Stromal cell of bone marrow (primary cell): Measurements from ENCODE around the gene EXOSC6.
"Not testable (repeated sequence)": the region's sequence is repeated elsewhere in the genome, so short reads cannot be mapped to it uniquely, and the experiment has no call there.

Experiments
- DNase-seq: peaks from one replicate; pipeline ENCODE4 v3.0.0-alpha.2; 2012; ENCODE audit warnings: low read depth

Gene EXOSC6

GRCh38 chr16:70254180-70254964 is 2.6 kb upstream of the EXOSC6 start:
- DNase-seq, result no peak

DNA sequence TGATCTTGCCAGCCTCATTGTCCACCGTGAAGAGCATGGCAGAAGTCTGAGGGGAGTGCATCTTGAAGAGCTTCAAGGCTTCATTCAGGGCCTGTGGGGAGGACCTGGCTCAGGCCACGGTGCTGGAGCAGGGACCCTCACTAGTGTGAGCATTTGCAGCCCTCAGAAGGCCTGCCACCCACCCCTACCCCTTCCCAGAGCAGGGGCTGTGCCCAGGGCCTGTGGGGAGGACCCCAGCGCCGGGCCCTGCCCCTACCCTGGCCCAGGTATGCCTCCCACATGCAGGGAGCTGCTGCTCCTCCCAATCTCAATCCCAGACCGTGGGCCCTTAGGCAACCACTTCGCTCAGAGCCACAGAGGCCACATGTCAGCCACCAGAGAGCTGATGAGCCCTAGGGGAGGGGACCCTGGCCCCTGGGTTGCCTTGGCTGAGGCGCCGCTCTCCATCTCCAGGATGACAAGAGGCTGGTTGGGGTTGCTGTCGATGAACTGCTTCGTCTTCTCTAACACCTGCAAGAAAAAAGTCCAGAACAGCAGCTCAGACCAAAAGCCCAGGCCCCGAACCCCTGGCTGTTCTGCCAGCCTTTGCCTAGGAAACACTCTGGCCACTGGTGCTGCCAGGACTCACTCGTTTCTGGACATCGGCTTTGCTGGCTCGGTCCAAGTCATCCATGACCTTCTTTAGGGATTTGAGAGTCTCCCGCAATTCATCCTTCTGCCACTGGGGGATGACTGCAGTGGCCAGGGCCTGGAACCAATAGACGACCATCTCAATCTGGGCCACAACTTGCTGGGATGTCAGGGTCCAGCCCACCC is 1.8 kb upstream of the EXOSC6 start:
- peak; percentile 12 for DNase-seq

DNA sequence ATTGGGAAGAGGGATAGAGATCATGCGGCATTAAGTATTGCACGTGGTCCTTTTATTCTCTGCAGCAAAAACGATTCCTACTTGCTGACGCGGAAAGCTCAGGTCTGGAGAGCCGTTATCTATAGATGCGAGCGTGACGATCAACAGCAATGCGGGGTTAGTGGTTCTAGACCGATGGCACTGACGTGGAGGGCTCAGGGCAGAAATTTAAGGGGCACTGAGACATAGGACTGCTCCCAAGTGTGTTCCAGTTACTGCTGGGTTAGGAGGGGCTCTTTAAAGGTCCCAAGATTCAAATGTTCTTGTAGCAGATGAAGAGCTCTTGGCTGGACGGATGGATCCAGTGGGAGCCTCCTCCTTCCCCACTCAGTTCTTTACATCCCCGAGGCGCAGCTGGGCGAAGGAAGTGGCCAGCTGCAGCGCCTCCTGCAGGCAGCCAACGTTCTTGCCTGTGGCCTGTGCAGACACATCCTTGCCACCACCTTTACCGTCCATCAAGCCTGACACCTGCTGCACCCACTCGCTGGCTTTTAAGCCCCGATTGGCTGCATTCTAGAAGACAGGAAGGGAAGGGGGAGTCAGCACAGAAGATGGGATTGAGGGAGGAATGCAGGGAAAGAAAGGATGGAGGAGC is 732 bp upstream of the EXOSC6 start:
- no peak for DNase-seq

DNA sequence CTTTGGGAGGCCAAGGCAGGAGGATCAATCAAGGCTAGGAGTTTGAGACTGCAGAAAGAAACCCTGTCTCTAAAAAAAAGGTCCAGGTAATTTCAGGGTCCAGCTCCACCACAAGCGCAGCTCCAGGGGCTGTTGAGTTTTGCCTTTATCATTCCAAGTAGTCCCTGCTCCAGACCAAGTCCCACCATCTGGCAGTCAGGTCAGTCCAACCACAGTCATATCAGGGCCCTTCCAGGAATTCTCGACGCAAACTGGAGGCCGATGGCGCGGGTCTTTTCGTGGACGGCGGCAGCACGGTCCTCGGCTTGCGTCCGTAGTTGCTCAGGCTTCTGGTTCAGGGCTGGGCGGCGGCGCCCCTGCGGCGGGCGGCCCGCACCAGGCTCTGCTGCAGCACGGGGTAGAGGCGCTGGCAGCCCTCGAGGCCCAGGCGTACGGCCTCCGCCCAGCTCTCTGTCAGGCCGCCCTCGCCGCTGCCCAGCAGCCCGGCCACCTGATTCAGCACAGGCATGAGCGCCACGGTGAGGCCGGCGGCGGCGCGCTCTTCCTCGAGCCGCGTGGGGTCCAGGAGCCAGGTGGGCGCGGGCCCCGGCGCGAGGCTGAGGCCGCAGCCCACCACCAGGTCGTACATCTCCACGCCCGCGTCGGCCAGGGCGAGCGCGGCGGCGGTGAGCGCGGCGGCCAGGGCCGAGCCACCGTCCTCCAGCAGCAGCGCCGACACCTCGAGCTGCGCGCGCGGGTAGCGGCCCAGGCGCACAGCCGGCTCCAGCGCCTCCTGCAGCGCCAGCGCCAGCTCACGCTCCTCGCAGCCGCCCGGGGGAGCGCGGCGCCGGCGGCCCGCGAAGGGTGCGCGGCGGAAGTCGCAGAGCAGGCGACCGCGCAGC is 752 bp downstream of the EXOSC6 start:
- DNase-seq, result peak; percentile 13

DNA sequence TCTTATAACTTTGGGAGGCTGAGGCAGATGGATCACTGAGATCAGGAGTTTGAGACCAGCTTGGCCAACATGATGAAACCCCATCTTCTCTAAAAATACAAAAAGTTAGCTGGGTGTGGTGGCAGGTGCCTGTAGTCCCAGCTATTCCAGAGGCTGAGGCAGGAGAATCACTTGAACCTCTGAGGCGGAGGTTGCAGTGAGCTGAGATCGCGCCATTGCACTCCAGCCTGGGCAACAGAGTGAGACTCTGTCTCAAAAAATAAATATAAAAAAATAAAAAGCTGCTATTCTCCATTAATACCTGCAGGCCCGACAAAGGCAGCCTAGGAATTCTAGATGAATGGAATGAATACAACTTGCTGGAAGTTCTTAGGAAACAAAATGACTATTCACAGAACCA is 2.0 kb downstream of the EXOSC6 start:
- not testable (repeated sequence) for DNase-seq

- not testable (repeated sequence) for DNase-seq
These were observed 13.0 kb downstream of the EXOSC6 start for GRCh38 chr16:70238773-70239172.

DNA sequence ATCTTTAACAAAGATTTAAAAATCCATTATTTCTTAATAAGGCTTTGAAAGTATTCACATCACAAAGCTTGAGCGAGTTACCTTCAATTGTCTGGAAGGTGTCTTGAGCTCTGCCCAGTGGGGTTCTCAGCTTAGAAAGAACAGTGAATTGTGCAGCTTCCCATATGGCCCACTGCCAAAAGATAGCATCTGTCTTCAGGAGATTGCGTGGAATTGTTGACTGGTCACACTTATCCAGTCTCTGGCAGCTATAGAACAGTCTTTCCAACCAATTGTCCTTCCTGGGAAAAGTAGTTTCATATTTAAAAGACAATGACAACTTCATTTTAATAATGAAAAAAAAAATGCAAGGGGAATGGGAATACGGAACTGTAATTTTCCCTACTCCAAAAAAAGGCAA is 19.9 kb downstream of the EXOSC6 start:
- not testable (repeated sequence) for DNase-seq

GRCh38 chr16:70226024-70226423 is 25.7 kb downstream of the EXOSC6 start:
- not testable (repeated sequence) for DNase-seq

- DNase-seq, result not testable (repeated sequence)
These were observed 26.3 kb downstream of the EXOSC6 start for GRCh38 chr16:70225430-70225829.

- DNase-seq, result not testable (repeated sequence)
These were observed 27.1 kb downstream of the EXOSC6 start for GRCh38 chr16:70224645-70225044.

DNA sequence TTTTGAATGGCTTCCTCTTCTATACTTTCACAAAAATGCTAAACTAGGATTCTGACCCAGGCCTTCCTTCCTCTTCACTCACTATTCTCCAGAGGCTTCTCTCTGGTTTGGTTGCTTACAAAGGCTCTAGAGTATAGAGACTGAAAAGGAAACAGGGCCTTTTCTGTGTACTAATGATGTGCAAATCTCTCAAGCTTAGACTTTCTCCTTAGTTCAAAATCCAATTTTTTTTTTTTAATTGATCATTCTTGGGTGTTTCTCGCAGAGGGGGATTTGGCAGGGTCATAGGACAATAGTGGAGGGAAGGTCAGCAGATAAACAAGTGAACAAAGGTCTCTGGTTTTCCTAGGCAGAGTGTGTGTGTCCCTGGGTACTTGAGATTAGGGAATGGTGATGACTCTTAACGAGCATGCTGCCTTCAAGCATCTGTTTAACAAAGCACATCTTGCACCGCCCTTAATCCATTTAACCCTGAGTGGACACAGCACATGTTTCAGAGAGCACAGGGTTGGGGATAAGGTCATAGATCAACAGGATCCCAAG is 27.7 kb downstream of the EXOSC6 start:
- not testable (repeated sequence) for DNase-seq

DNA sequence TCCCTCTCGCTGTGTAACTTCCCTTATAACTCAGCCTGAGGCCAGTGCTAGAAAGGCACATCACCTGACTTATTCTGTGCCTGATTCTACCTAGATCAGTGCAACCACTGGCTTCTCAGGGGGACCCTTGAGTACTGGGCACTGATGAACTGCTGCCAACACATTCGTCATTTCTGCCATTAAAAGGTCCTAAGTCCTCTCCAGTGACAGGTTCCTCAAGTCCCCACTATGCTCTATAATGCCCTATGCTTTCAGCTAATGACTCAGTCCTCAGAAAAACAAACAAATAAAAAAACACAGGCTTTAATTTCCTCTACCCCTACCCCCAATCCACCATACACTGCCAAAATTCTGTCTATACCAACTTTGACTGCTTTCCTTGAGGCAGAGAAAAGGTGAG is 28.5 kb downstream of the EXOSC6 start:
- DNase-seq, result not testable (repeated sequence)

DNA sequence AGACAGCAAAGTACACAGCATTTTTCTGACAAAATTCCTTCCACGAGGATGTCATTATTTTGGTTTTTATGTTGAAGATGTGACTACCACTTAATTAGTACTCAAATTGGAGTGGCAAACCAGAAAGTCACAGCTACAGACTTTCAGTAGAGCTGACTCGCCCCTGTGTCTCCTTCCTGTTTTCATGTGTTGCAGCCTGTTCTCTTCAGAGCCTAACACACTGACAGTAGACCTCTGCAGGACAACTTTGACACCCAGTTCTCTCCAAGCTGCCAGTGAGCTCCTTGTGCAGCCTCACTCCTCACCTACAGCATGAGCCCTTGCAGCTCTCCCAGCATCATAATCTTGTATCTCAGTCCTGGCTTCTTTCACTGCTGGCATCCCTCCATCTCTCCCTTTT is 29.2 kb downstream of the EXOSC6 start:
- not testable (repeated sequence) for DNase-seq

GRCh38 chr16:70218586-70218985 is 33.2 kb downstream of the EXOSC6 start:
- not testable (repeated sequence) for DNase-seq

DNA sequence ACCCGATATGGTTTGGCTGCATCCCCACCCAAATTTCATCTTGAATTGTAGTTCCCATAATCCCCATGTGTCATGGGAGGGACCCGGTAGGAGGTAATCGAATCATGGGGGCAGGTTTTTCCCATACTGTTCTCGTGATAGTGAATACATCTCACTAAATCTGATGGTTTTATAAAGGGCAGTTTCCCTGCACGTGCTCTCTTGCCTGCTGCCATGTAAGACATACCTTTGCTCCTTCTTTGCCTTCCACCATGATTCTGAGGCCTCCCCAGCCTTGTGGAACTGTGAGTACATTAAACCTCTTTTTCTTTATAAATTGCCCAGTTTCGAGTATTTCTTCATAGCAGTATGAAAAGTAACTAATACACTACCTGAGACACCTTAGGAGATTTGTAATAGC is 45.4 kb downstream of the EXOSC6 start:
- DNase-seq, result not testable (repeated sequence)

GRCh38 chr16:70204668-70205405 is 46.9 kb downstream of the EXOSC6 start:
- not testable (repeated sequence) for DNase-seq

DNA sequence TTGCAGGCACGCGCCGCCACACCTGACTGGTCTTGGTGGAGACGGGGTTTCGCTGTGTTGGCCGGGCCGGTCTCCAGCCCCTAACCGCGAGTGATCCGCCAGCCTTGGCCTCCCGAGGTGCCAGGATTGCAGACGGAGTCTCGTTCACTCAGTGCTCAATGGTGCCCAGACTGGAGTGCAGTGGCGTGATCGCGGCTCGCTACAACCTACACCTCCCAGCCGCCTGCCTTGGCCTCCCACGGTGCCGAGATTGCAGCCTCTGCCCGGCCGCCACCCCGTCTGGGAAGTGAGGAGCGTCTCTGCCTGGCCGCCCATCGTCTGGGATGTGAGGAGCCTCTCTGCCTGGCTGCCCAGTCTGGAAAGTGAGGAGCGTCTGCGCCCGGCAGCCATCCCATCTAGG is 47.7 kb downstream of the EXOSC6 start:
- DNase-seq, result not testable (repeated sequence)

DNA sequence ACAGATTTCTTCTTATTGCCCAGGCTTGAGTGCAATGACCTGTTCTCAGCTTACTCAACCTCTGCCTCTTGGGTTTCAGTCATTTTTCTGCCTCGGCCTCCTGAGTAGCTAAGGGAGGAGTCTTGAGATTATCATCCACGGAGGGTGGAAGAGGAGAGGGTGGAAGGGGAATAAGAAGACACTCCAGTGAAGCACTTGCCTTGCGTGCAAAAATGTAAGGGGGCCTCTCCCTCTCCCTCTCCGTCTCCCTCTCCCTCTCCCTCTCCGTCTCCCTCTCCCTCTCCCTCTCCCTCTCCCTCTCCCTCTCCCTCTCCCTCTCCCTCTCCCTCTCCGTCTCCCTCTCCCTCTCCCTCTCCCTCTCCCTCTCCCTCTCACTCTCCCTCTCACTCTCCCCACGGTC is 48.2 kb downstream of the EXOSC6 start:
- not testable (repeated sequence) for DNase-seq

- DNase-seq, result not testable (repeated sequence)
These were observed 51.7 kb downstream of the EXOSC6 start for GRCh38 chr16:70200063-70200462.

DNA sequence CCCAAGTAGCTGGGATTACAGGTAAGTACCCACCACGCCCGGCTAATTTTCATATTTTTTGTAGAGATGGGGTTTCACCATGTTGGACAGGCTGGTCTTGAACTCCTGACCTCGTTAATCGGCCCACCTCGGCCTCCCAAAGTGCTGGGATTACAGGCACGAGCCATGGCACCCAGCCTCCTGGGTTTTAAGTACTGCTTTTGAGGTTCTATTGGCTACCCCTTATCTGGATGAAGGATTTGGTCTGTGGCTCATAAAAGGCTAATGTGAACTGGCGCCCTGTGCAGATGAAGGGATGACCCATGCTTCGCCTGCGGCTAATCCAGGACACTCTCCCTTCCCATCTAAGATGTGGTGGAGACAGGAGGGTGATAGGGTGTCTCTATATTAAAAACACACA is 52.6 kb downstream of the EXOSC6 start:
- not testable (repeated sequence) for DNase-seq

GRCh38 chr16:70198666-70199065 is 53.1 kb downstream of the EXOSC6 start:
- DNase-seq, result not testable (repeated sequence)
